HepG2 (cell line): ENCODE data around the gene WIPF2. TPM values are rescaled to one million over a fixed set of nuclear protein-coding genes. Genes with fewer than 3 reads are reported as not detected.

ENCODE experiments used
- AKAP8 ChIP-seq: sonication (generic); formaldehyde crosslinking; IDR thresholded peaks from 2 replicates; pipeline ENCODE4 v1.5.1; 2020; ENCODE audit warnings: mild to moderate bottlenecking, missing genetic modification reagents
- ATF1 ChIP-seq: IDR thresholded peaks from 2 replicates; pipeline ENCODE4 v1.6.1; 2016; ENCODE audit warnings: mild to moderate bottlenecking, control low read depth
- CBX5 ChIP-seq: sonication (generic); formaldehyde crosslinking; IDR thresholded peaks from 2 replicates; pipeline ENCODE4 v1.4.0; 2020; ENCODE audit warnings: missing genetic modification reagents, borderline replicate concordance
- CC2D1A ChIP-seq: sonication (generic); formaldehyde crosslinking; IDR thresholded peaks from 2 replicates; pipeline ENCODE4 v1.8.1; 2023; ENCODE audit warnings: mild to moderate bottlenecking, missing genetic modification reagents
- CEBPG ChIP-seq: IDR thresholded peaks from 2 replicates; pipeline ENCODE4 v1.6.1; 2016
- NR3C1 ChIP-seq: sonication (generic); formaldehyde crosslinking; IDR thresholded peaks from 2 replicates; pipeline ENCODE4 v1.4.0; 2020; ENCODE audit warnings: missing genetic modification reagents
- TCF7L2 ChIP-seq: IDR thresholded peaks from 2 replicates; pipeline ENCODE4 v1.6.1; 2011; ENCODE audit warnings: mild to moderate bottlenecking, low read depth, low read length, moderate library complexity
- ZBTB38 ChIP-seq: sonication (generic); formaldehyde crosslinking; IDR thresholded peaks from 2 replicates; pipeline ENCODE4 v1.5.1; 2020; ENCODE audit warnings: mild to moderate bottlenecking, missing genetic modification reagents
- ZFYVE20 ChIP-seq: sonication (generic); formaldehyde crosslinking; IDR thresholded peaks from 2 replicates; pipeline ENCODE4 v1.8.0; 2023; ENCODE audit warnings: low read depth, mild to moderate bottlenecking, moderate library complexity, missing genetic modification reagents, borderline replicate concordance
- ZNF24 ChIP-seq: fragments of 450-650 bp; IDR thresholded peaks from 2 replicates; pipeline ENCODE4 v1.6.1; 2017; ENCODE audit warnings: antibody characterized with exemption, mild to moderate bottlenecking
- ZNF460 ChIP-seq: sonication (generic); formaldehyde crosslinking; IDR thresholded peaks from 2 replicates; pipeline ENCODE4 v1.5.1; 2020; ENCODE audit warnings: missing genetic modification reagents, mild to moderate bottlenecking, borderline replicate concordance
- ZSCAN22 ChIP-seq: sonication (generic); formaldehyde crosslinking; IDR thresholded peaks from 2 replicates; pipeline ENCODE4 v1.4.0; 2020; ENCODE audit warnings: mild to moderate bottlenecking, missing genetic modification reagents
- polyA plus RNA-seq, 8 experiments: library from polyadenylated mRNA; depleted of rRNA in 3 of 8; stranded (reverse) in 7 of 8; unstranded in 1 of 8; fragments of >200 nt; fragmentation: Illumina TruSeq in 4 of 8; extraction: Trizol in 4 of 8; gene quantifications; 2 replicates each; pipeline versions ENCODE4 v1.2.1 to v1.2.3, GENCODE V29; 2011 to 2016; ENCODE audit warnings: low read depth in 4 of 8, missing spikeins in 1 of 8, mixed read lengths in 1 of 8; ENCODE audit not compliant: insufficient read depth in 1 of 8
- total RNA-seq, 5 experiments: library from RNA; depleted of rRNA; stranded (reverse); fragments of >200 nt; fragmentation: Illumina TruSeq; extraction: Trizol; gene quantifications; 2 replicates each; pipeline ENCODE4 v1.2.3, GENCODE V29; 2016; ENCODE audit warnings: low read depth in 1 of 5
- TF ChIP-seq, protein P1 (sequence below): sonication (generic); formaldehyde crosslinking; IDR thresholded peaks from 2 replicates; pipeline ENCODE4 v1.5.0; 2020; ENCODE audit warnings: mild to moderate bottlenecking, missing genetic modification reagents
- TF ChIP-seq, protein P2 (sequence below): IDR thresholded peaks from 2 replicates; pipeline ENCODE4 v1.6.1; 2016
- TF ChIP-seq, protein P3 (sequence below): sonication (generic); formaldehyde crosslinking; IDR thresholded peaks from 2 replicates; pipeline ENCODE4 v1.8.0; 2022; ENCODE audit warnings: low read depth, missing genetic modification reagents
- TF ChIP-seq, protein P4 (sequence below): sonication (generic); formaldehyde crosslinking; IDR thresholded peaks from 2 replicates; pipeline ENCODE4 v1.4.0; 2020; ENCODE audit warnings: missing genetic modification reagents
- TF ChIP-seq, protein P5 (sequence below): sonication (generic); formaldehyde crosslinking; IDR thresholded peaks from 2 replicates; pipeline ENCODE4 v1.4.0; 2020; ENCODE audit warnings: missing genetic modification reagents, borderline replicate concordance
- TF ChIP-seq, protein P6 (sequence below): sonication (generic); formaldehyde crosslinking; IDR thresholded peaks from 2 replicates; pipeline ENCODE4 v1.4.0; 2020; ENCODE audit warnings: missing genetic modification reagents, low read depth, mild to moderate bottlenecking, borderline replicate concordance
- TF ChIP-seq, protein P7 (sequence below): sonication (generic); formaldehyde crosslinking; conservative IDR thresholded peaks from 2 replicates; pipeline ENCODE4 v1.4.0; 2020; ENCODE audit warnings: missing genetic modification reagents

The WIPF2 gene
- total and polyA plus RNA-seq, 2 of the 13 experiments (the other 11 are each of a cell fraction or from before 2014, with no cell fraction given) = 7.2 to 10.8 TPM

DNA sequence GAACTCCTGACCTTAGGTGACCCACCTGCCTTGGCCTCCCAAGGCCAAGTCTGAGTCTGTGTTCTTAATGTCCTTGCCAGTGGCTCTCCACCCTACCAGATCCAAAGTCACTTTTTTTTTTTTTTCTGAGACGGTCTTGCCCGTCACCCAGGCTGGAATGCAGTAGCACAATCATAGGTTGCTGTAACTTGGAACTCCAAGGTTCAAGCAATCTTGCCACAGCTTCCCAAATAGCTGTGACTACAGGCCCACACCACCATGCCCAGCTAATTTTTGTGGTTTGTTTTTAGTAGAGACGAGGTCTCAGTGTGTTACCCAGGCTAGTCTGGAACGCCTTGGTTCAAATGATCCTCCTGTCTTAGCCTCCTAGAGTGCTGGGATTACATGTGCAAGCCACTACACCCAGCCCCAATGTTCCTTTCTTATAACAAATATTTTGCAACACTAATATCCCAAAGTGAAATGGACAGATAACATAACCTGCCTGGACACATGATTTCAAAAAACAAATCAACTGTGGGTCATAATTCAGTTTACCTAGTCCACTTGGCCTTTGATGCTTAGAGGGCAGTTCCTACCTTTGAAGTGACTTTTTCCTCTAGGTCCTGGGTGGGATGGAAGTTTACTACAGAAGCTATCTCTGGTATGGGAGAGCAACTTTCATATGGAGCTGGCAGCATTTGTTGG lies 45.9 kb upstream of the WIPF2 start (continued):
- TF ChIP-seq, protein P1, sequence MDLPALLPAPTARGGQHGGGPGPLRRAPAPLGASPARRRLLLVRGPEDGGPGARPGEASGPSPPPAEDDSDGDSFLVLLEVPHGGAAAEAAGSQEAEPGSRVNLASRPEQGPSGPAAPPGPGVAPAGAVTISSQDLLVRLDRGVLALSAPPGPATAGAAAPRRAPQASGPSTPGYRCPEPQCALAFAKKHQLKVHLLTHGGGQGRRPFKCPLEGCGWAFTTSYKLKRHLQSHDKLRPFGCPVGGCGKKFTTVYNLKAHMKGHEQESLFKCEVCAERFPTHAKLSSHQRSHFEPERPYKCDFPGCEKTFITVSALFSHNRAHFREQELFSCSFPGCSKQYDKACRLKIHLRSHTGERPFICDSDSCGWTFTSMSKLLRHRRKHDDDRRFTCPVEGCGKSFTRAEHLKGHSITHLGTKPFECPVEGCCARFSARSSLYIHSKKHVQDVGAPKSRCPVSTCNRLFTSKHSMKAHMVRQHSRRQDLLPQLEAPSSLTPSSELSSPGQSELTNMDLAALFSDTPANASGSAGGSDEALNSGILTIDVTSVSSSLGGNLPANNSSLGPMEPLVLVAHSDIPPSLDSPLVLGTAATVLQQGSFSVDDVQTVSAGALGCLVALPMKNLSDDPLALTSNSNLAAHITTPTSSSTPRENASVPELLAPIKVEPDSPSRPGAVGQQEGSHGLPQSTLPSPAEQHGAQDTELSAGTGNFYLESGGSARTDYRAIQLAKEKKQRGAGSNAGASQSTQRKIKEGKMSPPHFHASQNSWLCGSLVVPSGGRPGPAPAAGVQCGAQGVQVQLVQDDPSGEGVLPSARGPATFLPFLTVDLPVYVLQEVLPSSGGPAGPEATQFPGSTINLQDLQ (CRISPR knock-in tag) = no peak
- TF ChIP-seq CBX5 (CRISPR knock-in tag) (no peak), TCF7L2 (peak; percentile 61), CEBPG (CRISPR knock-in tag) (peak; percentile 82), ZNF24 (no peak), ZSCAN22 (no peak), ZNF460 (CRISPR knock-in tag) (peak; percentile 37; the same call in 1 of the 2 replicates), ATF1 (CRISPR knock-in tag) (no peak), AKAP8 (CRISPR knock-in tag) (no peak), ZFYVE20 (CRISPR knock-in tag) (no peak), ZBTB38 (CRISPR knock-in tag) (no peak), NR3C1 (CRISPR knock-in tag) (no peak), CC2D1A (CRISPR knock-in tag) (no peak)
- TF ChIP-seq, protein P2, sequence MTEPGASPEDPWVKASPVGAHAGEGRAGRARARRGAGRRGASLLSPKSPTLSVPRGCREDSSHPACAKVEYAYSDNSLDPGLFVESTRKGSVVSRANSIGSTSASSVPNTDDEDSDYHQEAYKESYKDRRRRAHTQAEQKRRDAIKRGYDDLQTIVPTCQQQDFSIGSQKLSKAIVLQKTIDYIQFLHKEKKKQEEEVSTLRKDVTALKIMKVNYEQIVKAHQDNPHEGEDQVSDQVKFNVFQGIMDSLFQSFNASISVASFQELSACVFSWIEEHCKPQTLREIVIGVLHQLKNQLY = peak; percentile 78
- TF ChIP-seq, protein P3, sequence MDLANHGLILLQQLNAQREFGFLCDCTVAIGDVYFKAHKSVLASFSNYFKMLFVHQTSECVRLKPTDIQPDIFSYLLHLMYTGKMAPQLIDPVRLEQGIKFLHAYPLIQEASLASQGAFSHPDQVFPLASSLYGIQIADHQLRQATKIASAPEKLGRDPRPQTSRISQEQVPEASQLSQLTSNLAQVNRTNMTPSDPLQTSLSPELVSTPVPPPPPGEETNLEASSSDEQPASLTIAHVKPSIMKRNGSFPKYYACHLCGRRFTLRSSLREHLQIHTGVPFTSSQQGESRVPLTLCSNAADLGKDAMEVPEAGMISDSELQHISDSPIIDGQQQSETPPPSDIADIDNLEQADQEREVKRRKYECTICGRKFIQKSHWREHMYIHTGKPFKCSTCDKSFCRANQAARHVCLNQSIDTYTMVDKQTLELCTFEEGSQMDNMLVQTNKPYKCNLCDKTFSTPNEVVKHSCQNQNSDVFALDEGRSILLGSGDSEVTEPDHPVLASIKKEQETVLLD (CRISPR knock-in tag) = no peak
- TF ChIP-seq, protein P4, sequence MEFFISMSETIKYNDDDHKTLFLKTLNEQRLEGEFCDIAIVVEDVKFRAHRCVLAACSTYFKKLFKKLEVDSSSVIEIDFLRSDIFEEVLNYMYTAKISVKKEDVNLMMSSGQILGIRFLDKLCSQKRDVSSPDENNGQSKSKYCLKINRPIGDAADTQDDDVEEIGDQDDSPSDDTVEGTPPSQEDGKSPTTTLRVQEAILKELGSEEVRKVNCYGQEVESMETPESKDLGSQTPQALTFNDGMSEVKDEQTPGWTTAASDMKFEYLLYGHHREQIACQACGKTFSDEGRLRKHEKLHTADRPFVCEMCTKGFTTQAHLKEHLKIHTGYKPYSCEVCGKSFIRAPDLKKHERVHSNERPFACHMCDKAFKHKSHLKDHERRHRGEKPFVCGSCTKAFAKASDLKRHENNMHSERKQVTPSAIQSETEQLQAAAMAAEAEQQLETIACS (CRISPR knock-in tag) = no peak
- TF ChIP-seq, protein P5, sequence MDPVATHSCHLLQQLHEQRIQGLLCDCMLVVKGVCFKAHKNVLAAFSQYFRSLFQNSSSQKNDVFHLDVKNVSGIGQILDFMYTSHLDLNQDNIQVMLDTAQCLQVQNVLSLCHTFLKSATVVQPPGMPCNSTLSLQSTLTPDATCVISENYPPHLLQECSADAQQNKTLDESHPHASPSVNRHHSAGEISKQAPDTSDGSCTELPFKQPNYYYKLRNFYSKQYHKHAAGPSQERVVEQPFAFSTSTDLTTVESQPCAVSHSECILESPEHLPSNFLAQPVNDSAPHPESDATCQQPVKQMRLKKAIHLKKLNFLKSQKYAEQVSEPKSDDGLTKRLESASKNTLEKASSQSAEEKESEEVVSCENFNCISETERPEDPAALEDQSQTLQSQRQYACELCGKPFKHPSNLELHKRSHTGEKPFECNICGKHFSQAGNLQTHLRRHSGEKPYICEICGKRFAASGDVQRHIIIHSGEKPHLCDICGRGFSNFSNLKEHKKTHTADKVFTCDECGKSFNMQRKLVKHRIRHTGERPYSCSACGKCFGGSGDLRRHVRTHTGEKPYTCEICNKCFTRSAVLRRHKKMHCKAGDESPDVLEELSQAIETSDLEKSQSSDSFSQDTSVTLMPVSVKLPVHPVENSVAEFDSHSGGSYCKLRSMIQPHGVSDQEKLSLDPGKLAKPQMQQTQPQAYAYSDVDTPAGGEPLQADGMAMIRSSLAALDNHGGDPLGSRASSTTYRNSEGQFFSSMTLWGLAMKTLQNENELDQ (CRISPR knock-in tag) = no peak
- TF ChIP-seq, protein P6, sequence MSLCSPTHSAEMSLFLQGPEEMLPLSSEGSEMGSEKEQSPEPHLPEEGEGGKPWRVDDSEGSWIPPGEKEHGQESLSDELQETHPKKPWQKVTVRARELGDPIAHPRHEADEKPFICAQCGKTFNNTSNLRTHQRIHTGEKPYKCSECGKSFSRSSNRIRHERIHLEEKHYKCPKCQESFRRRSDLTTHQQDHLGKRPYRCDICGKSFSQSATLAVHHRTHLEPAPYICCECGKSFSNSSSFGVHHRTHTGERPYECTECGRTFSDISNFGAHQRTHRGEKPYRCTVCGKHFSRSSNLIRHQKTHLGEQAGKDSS (CRISPR knock-in tag) = no peak
- TF ChIP-seq, protein P7, sequence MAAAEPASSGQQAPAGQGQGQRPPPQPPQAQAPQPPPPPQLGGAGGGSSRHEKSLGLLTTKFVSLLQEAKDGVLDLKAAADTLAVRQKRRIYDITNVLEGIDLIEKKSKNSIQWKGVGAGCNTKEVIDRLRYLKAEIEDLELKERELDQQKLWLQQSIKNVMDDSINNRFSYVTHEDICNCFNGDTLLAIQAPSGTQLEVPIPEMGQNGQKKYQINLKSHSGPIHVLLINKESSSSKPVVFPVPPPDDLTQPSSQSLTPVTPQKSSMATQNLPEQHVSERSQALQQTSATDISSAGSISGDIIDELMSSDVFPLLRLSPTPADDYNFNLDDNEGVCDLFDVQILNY (CRISPR knock-in tag) = no peak
